ENCODE data around the gene GRIA4.

DNA sequence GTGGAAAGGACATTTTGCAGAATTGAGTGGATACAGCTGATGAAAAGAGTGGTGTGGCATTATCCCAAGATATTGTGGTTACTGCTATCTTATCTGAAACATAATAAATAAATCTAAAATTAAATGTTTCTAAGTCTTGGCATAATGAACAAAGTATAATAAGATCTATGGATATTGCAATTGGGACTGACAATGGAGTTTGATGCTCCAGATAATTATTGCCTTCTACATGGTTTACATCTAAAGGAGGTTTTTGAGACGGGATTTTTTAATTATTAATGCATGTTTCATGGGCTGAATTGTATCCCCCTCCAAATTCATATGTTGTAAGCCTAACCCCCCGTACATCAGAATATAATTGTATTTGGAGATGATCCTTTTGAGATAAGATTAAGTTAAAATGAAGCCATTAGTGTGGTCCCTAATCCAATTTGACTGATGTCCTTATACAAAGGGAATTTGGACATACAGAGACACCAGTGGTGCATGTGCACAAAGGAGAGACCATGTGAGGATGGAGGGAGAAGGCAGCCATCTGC lies 213.7 kb downstream of the GRIA4 start:
- TF ChIP-seq, protein P1, sequence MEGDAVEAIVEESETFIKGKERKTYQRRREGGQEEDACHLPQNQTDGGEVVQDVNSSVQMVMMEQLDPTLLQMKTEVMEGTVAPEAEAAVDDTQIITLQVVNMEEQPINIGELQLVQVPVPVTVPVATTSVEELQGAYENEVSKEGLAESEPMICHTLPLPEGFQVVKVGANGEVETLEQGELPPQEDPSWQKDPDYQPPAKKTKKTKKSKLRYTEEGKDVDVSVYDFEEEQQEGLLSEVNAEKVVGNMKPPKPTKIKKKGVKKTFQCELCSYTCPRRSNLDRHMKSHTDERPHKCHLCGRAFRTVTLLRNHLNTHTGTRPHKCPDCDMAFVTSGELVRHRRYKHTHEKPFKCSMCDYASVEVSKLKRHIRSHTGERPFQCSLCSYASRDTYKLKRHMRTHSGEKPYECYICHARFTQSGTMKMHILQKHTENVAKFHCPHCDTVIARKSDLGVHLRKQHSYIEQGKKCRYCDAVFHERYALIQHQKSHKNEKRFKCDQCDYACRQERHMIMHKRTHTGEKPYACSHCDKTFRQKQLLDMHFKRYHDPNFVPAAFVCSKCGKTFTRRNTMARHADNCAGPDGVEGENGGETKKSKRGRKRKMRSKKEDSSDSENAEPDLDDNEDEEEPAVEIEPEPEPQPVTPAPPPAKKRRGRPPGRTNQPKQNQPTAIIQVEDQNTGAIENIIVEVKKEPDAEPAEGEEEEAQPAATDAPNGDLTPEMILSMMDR (IDR thresholded peaks at IDR 0.05; ENCODE audit: insufficient read depth, low read length): no peak
- TF ChIP-seq POLR2AphosphoS5 (IDR thresholded peaks at IDR 0.05; ENCODE audit: low read depth): no peak
- TF ChIP-seq, protein P2, sequence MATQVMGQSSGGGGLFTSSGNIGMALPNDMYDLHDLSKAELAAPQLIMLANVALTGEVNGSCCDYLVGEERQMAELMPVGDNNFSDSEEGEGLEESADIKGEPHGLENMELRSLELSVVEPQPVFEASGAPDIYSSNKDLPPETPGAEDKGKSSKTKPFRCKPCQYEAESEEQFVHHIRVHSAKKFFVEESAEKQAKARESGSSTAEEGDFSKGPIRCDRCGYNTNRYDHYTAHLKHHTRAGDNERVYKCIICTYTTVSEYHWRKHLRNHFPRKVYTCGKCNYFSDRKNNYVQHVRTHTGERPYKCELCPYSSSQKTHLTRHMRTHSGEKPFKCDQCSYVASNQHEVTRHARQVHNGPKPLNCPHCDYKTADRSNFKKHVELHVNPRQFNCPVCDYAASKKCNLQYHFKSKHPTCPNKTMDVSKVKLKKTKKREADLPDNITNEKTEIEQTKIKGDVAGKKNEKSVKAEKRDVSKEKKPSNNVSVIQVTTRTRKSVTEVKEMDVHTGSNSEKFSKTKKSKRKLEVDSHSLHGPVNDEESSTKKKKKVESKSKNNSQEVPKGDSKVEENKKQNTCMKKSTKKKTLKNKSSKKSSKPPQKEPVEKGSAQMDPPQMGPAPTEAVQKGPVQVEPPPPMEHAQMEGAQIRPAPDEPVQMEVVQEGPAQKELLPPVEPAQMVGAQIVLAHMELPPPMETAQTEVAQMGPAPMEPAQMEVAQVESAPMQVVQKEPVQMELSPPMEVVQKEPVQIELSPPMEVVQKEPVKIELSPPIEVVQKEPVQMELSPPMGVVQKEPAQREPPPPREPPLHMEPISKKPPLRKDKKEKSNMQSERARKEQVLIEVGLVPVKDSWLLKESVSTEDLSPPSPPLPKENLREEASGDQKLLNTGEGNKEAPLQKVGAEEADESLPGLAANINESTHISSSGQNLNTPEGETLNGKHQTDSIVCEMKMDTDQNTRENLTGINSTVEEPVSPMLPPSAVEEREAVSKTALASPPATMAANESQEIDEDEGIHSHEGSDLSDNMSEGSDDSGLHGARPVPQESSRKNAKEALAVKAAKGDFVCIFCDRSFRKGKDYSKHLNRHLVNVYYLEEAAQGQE (IDR thresholded peaks at IDR 0.05; ENCODE audit: insufficient replicate concordance, low read depth): no peak

All from HL-60 (cell line).